Right cardiac atrium (tissue), 5 donors: ENCODE results near the gene CDK5R1. TPM values are rescaled to one million over a fixed set of nuclear protein-coding genes. Genes with fewer than 3 reads are reported as not detected.

Source experiments
- ATAC-seq, 2 donors: fragments of 200-7000 bp; cut with Tn5 transposase; one replicate each; pipeline versions ENCODE4 v1.8.0 to v1.9.1; 2020; ENCODE audit warnings: moderate library complexity in 2 of 2, mild to moderate bottlenecking in 1 of 2
- DNase-seq, 3 donors: peaks; one replicate each; pipeline ENCODE4 v3.0.0-alpha.2; 2020
- H3K27ac ChIP-seq: one replicate; pipeline ENCODE4 v1.5.1; 2013; ENCODE audit warnings: mild to moderate bottlenecking, low read length, control low read depth, moderate library complexity
- H3K27me3 ChIP-seq: one replicate; pipeline ENCODE4 v1.6.1; 2013; ENCODE audit not compliant: control insufficient read depth, insufficient read depth
- H3K4me1 ChIP-seq: one replicate; pipeline ENCODE4 v1.6.1; 2013; ENCODE audit warnings: low read length; ENCODE audit not compliant: control insufficient read depth, insufficient read depth
- H3K4me3 ChIP-seq: one replicate; pipeline ENCODE4 v1.5.1; 2013; ENCODE audit warnings: low read length, control low read depth
- H3K9me3 ChIP-seq: one replicate; pipeline ENCODE4 v1.6.1; 2013; ENCODE audit warnings: low read length; ENCODE audit not compliant: control insufficient read depth
- WGBS: extraction: QIAGEN DNeasy Blood & Tissue Kit; methylation state at CpG from one replicate; pipeline ENCODE4 v1.1.7; 2013; 5-methylcytosine and 5-hydroxymethylcytosine counted together
- intact Hi-C, 4 donors: fragments of 100-400 bp; cut with DNase I; formaldehyde crosslinking; loops; one replicate each; pipeline versions ENCODE4 v1.11.0 to v1.14.0; 2022 to 2023
- polyA plus RNA-seq: library from polyadenylated mRNA; stranded (reverse); fragments of 200-250 nt; gene quantifications from one replicate; pipeline ENCODE4 v1.2.3, GENCODE V29; 2013
- total RNA-seq, 4 donors: library from RNA; stranded (reverse); fragmentation: NEBNext Ultra II Directional; extraction: Animal tissue kit (Norgen Biotek cat#: 25700); gene quantifications; one replicate each; pipeline ENCODE4 v1.2.1, GENCODE V29; 2021
- donor health status: healthy with polysubstance abuse.
- donor health status: DM: no; HTN: yes; CAD: no.
- donor health status: DM: no; HTN: no; CAD: no.
- donor health status: DM: no; HTN: yes; CAD: no; lungs with severe emphysema.
- donor health status: DM: yes; HTN: yes; CAD: no.

The CDK5R1 gene
- total and polyA plus RNA-seq, 5 donors, result 0.95 to 2.6 (median 1.5) TPM

DNA sequence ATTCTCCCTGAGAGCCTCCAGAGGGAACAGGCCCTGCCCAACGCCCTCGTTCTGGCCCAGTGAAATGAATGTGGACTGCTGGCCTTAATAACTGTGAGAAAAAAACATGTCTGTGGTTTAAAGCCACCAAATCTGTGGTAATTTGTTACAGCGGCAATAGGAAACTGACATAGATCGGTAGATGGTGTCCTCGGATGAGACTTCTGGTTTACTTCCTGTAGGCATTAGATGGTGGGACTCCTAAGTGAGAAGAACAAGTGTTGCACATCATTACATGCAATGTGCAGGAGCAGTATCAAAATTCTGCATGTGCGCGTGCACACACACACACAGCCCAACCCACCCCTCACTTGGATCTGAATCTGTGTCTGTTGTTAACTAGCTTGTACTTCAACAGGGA is 42.0 kb downstream of the CDK5R1 start:
- Histone ChIP-seq H3K27ac (no peak overlapping the region), H3K4me3 (no peak overlapping the region), H3K27me3 (no peaks in the 10 kb centered on the region), H3K4me1 (peaks cover 4% of the 10 kb centered on the region), H3K9me3 (no peaks in the 10 kb centered on the region)
- 90% methylated on average over 7 of the region's 7 CpGs for WGBS
- no peak for DNase-seq
- ATAC-seq, result no peak
- intact Hi-C loops, result no loop called here

DNA sequence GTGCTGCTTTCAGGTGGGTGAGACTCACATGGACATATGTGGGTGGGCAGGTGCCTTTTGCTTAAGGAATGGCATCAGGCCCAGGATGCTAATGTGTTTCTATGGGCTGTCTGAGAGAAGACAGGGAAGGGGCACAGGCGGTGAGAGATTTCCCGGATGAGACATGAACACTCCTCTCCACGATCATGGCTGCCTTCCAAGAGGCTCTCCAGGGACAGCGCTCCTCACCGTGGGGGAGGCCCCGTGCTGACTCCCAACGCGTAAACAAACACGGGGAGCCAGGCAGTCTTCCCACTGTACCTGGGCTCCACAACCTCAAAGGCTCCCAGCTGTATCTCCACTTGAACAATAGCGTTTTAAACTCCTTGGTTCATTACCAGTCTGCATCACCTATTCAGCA is 42.8 kb downstream of the CDK5R1 start:
- DNase-seq (no peak), ATAC-seq (no peak)
- WGBS, result 49% methylated on average over 10 of the region's 10 CpGs
- no peak overlapping the region for H3K4me3 ChIP-seq
- H3K4me1 ChIP-seq, result peaks cover 4% of the 10 kb centered on the region
- no peak overlapping the region for H3K27ac ChIP-seq
- intact Hi-C loops, result no loop called here
- H3K9me3 ChIP-seq, result no peaks in the 10 kb centered on the region
- H3K27me3 ChIP-seq, result no peaks in the 10 kb centered on the region

DNA sequence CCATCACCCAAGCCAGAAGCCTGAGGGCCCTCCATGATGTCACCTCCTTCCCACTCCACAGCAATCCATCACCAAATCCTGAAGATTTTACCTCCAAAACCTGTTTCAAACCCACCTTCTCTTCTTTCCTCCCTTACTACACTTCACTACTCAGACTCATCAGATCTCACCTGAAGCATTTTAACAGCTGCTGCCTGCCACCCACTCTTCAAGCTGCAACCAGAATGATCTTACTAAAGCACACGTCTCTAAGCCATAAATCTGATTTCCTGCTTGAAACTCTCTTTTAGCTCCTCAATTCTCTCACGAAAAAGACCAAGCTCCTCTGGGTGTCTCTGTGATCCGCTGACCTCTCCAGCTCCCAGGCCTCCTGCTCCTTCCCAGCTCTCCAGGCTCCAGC is 46.5 kb downstream of the CDK5R1 start:
- intact Hi-C loops, result no loop called here
- Histone ChIP-seq H3K27ac (no peak overlapping the region), H3K4me1 (no peaks in the 10 kb centered on the region), H3K4me3 (no peak overlapping the region), H3K27me3 (no peaks in the 10 kb centered on the region), H3K9me3 (no peaks in the 10 kb centered on the region)
- ATAC-seq, result no peak
- 85% methylated on average over 3 of the region's 3 CpGs for WGBS
- no peak for DNase-seq

DNA sequence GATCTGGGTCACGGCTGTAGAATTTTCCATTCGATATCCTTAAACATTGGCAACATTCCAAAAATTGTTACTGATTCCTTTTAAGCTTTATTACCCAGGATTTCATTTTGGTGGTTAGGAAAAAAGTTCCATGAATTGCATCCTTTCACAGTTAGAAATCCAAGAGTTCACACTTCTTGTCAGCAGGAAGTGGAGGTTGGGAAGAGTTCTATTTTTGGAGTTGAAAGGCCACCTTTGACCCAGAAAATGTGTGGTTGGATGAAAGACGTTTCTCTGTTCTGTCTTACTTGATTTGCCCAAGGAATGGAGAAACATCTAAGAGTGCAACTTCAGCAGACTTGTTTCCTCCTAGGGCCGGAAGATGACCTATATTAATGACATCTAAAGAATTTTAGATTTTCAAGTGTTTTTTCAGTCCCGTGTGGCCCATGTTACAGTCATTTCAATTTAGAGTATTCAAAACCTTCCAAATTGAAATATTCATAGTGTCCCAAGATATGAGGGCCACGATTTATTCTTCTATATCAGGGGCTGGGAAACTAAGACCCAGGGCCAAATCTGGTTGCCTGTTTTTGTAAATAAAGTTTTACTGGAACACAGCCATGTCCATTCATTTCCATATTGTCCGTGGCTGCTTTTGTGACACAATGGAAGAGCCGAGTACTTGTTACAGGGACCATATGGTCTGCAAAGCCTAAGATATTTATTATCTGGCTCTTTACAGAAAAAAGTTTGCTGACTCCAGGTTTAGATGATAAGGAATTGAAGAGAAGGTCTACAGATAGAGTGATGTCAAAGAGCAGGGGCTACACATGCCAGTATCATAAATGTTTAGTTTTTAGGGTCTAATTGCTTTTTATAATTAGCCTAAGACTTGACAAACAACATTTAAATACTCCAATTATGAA is 50.2 kb downstream of the CDK5R1 start:
- WGBS, result 32% methylated on average over 8 of the region's 8 CpGs
- peak in 1 of 2 donors; percentile 36 for ATAC-seq
- no peaks in the 10 kb centered on the region for H3K9me3 ChIP-seq
- H3K4me1 ChIP-seq, result no peaks in the 10 kb centered on the region
- DNase-seq, result no peak
- H3K27me3 ChIP-seq, result no peaks in the 10 kb centered on the region
- no peak overlapping the region for H3K4me3 ChIP-seq
- intact Hi-C loops, result no loop called here
- no peak overlapping the region for H3K27ac ChIP-seq

Other genes starting within 250 kb of the CDK5R1 start
- gene RHBDL3, start 221.2 kb upstream of the CDK5R1 start, total RNA-seq, result 10 to 100 TPM; 19.6 to 51.1 (median 38.3) TPM
- 40.0 TPM for gene RHBDL3, start 221.2 kb upstream of the CDK5R1 start, polyA plus RNA-seq
- 10 to 100 TPM; 16.4 to 19.0 (median 16.9) TPM for gene C17orf75, start 144.8 kb upstream of the CDK5R1 start, total RNA-seq
- 18.0 TPM for gene C17orf75, start 144.8 kb upstream of the CDK5R1 start, polyA plus RNA-seq
- 10 to 100 TPM; 77.6 to 94.4 (median 80.9) TPM for gene ZNF207, start 136.8 kb upstream of the CDK5R1 start, total RNA-seq
- 54.7 TPM for gene ZNF207, start 136.8 kb upstream of the CDK5R1 start, polyA plus RNA-seq
- 10 to 100 TPM; 55.0 to 79.1 (median 64.4) TPM for gene PSMD11, start 42.5 kb upstream of the CDK5R1 start, total RNA-seq
- 50.8 TPM for gene PSMD11, start 42.5 kb upstream of the CDK5R1 start, polyA plus RNA-seq